MCF 10A (cell line): Measurements from ENCODE around the gene ADIRF. TPM values are rescaled to one million over a fixed set of nuclear protein-coding genes. Genes with fewer than 3 reads are reported as not detected.
"Not testable (repeated sequence)": the region's sequence is repeated elsewhere in the genome, so short reads cannot be mapped to it uniquely, and the experiment has no call there.

Experiments
- BruUV-seq: library from RNA; stranded (reverse); fragments of 400-500 nt; replicated peaks from 2 replicates; lab custom pipeline; 2021; lab: Mats Ljungman, UMichigan
- CTCF ChIA-PET: fragments of 300-600 bp; sonication (Branson Sonifier 250); formaldehyde crosslinking; extraction: SDS; loops from one replicate; lab custom pipeline; 2021; ENCODE audit warnings: antibody characterized with exemption, inconsistent platforms; lab: Yijun Ruan, JAX
- POLR2A ChIA-PET: fragments of 300-600, 350-650 bp; sonication (Branson Sonifier 250); formaldehyde crosslinking; extraction: SDS; loops from one replicate; lab custom pipeline; 2020; ENCODE audit warnings: antibody characterized with exemption, inconsistent platforms; lab: Yijun Ruan, JAX
- DNase-seq: peaks from one replicate; pipeline ENCODE4 v3.0.0-alpha.2; 2018; ENCODE audit not compliant: unreplicated experiment
- H3K27ac Mint-ChIP-seq: one replicate; pipeline ENCODE4 v1.8.0; 2022; ENCODE audit warnings: mild to moderate bottlenecking, low read depth, mixed read lengths; ENCODE audit not compliant: unreplicated experiment
- H3K27me3 Mint-ChIP-seq: one replicate; pipeline ENCODE4 v1.8.0; 2022; ENCODE audit warnings: mixed read lengths; ENCODE audit not compliant: insufficient read depth, unreplicated experiment
- H3K36me3 Mint-ChIP-seq: one replicate; pipeline ENCODE4 v1.8.0; 2022; ENCODE audit warnings: mild to moderate bottlenecking, moderate library complexity, mixed read lengths; ENCODE audit not compliant: insufficient read depth, unreplicated experiment
- H3K4me1 Mint-ChIP-seq: one replicate; pipeline ENCODE4 v1.8.0; 2022; ENCODE audit warnings: mixed read lengths; ENCODE audit not compliant: insufficient read depth, unreplicated experiment
- H3K4me3 Mint-ChIP-seq: one replicate; pipeline ENCODE4 v1.8.0; 2022; ENCODE audit warnings: mild to moderate bottlenecking, moderate library complexity, mixed read lengths; ENCODE audit not compliant: unreplicated experiment
- H3K9me3 Mint-ChIP-seq: one replicate; pipeline ENCODE4 v1.8.0; 2022; ENCODE audit warnings: mixed read lengths; ENCODE audit not compliant: unreplicated experiment
- intact Hi-C: fragments of 100-400 bp; cut with micrococcal nuclease; formaldehyde crosslinking; loops from 2 replicates; pipeline ENCODE4 v1.14.1; 2022
- total RNA-seq: library from RNA; stranded (reverse); gene quantifications from 2 replicates; pipeline ENCODE4 v1.2.3, GENCODE V29; 2022
- TF ChIP-seq, protein P1 (sequence below): fragments of 200-600 bp; IDR thresholded peaks from one replicate; pipeline ENCODE4 v1.8.0; 2022; ENCODE audit warnings: antibody characterized with exemption, mild to moderate bottlenecking; ENCODE audit not compliant: unreplicated experiment

The ADIRF gene
- total RNA-seq, 1 experiment from 2014 or later: 60.3 TPM

DNA sequence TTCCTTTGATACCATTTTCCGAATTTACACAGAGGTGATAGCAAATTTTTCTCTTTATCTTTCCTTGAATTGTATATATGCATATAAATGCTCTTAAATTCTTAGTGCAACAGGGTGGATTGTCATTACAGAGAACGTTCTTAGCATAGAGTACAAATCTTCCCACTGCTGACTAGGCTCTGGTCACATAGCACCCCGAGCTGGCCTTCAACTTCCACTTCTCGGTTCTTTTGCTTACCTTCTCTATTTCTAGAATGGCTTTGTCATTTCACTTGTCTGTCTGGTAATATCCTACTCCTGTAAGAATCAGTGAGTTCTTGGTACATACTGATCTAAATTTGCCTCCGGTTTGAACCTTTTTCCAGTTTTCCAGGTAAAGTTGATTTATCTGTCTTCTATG is 13.4 kb downstream of the ADIRF start:
- H3K36me3 Mint-ChIP-seq: no peaks in the 10 kb centered on the region
- H3K27me3 Mint-ChIP-seq: no peaks in the 10 kb centered on the region
- BruUV-seq: no TSS peak
- no peak for DNase-seq
- no peak overlapping the region for H3K4me3 Mint-ChIP-seq
- H3K4me1 Mint-ChIP-seq: peaks cover 13% of the 10 kb centered on the region
- no peak overlapping the region for H3K27ac Mint-ChIP-seq
- ChIA-PET POLR2A (interaction anchor here (1.8 kb wide), 1 partner anchor 13 kb away, joined by 7 read pairs; the partner anchor contains the start of gene ADIRF), CTCF (no interaction called here)
- TF ChIP-seq, protein P1, sequence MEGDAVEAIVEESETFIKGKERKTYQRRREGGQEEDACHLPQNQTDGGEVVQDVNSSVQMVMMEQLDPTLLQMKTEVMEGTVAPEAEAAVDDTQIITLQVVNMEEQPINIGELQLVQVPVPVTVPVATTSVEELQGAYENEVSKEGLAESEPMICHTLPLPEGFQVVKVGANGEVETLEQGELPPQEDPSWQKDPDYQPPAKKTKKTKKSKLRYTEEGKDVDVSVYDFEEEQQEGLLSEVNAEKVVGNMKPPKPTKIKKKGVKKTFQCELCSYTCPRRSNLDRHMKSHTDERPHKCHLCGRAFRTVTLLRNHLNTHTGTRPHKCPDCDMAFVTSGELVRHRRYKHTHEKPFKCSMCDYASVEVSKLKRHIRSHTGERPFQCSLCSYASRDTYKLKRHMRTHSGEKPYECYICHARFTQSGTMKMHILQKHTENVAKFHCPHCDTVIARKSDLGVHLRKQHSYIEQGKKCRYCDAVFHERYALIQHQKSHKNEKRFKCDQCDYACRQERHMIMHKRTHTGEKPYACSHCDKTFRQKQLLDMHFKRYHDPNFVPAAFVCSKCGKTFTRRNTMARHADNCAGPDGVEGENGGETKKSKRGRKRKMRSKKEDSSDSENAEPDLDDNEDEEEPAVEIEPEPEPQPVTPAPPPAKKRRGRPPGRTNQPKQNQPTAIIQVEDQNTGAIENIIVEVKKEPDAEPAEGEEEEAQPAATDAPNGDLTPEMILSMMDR: no peak
- intact Hi-C loops: no loop called here
- no peaks in the 10 kb centered on the region for H3K9me3 Mint-ChIP-seq

DNA sequence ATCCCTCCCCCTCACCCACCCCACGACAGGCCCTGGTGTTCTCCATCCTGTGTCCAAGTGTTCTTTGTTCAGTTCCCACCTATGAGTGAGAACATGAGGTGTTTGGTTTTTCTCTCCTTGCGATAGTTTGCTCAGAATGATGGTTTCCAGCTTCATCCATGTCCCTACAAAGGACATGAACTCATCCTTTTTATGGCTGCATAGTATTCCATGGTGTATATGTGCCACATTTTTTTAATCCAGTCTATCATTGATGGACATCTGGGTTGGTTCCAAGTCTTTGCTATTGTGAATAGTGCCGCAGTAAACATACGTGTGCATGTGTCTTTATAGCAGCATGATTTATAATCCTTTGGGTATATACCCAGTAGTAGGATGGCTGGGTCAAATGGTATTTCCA is 16.2 kb downstream of the ADIRF start:
- BruUV-seq, intact Hi-C loops, DNase-seq, H3K27ac Mint-ChIP-seq, H3K9me3 Mint-ChIP-seq, H3K4me3 Mint-ChIP-seq, H3K27me3 Mint-ChIP-seq, CTCF ChIA-PET, H3K36me3 Mint-ChIP-seq, H3K4me1 Mint-ChIP-seq: not testable (repeated sequence)
- POLR2A ChIA-PET: interaction anchor here (0.6 kb wide), 1 partner anchor 103 kb away, joined by 3 read pairs; no protein-coding TSS in a partner anchor

DNA sequence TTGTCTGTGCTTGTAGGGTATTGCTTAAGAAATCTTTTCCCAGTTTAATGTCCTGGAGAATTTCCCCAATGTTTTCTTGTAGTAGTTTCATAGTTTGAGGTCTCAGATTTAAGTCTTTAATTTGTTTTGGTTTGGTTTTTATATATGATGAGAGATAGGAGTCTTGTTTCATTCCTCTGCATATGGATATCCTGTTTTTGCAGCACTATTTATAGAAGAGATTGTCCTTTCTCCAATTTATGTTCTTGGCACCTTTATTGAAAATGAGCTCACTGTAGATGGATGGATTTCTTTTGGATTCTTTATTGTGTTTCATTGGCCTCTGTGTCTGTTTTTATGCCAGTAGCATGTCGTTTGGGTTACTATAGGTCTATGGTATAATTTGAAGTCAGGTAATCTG is 20.2 kb downstream of the ADIRF start:
- no peak overlapping the region for H3K4me3 Mint-ChIP-seq
- no peak overlapping the region for H3K27ac Mint-ChIP-seq
- H3K9me3 Mint-ChIP-seq: no peaks in the 10 kb centered on the region
- TF ChIP-seq, protein P1: no peak
- H3K4me1 Mint-ChIP-seq: no peaks in the 10 kb centered on the region
- H3K27me3 Mint-ChIP-seq: no peaks in the 10 kb centered on the region
- ChIA-PET POLR2A (interaction anchor here (1.5 kb wide), 1 partner anchor 11 kb away, joined by 6 read pairs; no protein-coding TSS in a partner anchor), CTCF (no interaction called here)
- no TSS peak for BruUV-seq
- intact Hi-C loops: no loop called here
- no peaks in the 10 kb centered on the region for H3K36me3 Mint-ChIP-seq
- no peak for DNase-seq

DNA sequence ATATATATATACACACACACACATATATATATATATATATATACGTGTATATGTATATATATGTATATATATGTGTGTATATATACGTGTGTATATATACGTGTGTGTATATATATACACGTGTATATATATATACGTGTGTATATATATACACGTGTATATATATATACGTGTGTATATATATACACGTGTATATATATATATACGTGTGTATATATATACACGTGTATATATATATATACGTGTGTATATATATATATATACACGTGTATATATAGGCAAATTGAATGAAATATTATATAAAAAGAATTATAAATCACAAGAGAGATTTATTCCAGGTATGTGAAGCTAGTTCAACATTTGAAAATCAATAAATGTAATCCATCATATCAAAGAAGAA is 23.1 kb downstream of the ADIRF start:
- BruUV-seq, DNase-seq, H3K9me3 Mint-ChIP-seq, H3K4me1 Mint-ChIP-seq, H3K27ac Mint-ChIP-seq, H3K4me3 Mint-ChIP-seq, H3K36me3 Mint-ChIP-seq, H3K27me3 Mint-ChIP-seq, intact Hi-C loops: not testable (repeated sequence)
- POLR2A ChIA-PET: interaction anchor here (0.6 to 1.4 kb wide), 3 partner anchors 9 to 216 kb away, joined by 4 to 6 read pairs (median 4); no protein-coding TSS in a partner anchor
- CTCF ChIA-PET: interaction anchor here (0.7 to 1.0 kb wide), 2 partner anchors 25 to 43 kb away, joined by 3 read pairs; no protein-coding TSS in a partner anchor

DNA sequence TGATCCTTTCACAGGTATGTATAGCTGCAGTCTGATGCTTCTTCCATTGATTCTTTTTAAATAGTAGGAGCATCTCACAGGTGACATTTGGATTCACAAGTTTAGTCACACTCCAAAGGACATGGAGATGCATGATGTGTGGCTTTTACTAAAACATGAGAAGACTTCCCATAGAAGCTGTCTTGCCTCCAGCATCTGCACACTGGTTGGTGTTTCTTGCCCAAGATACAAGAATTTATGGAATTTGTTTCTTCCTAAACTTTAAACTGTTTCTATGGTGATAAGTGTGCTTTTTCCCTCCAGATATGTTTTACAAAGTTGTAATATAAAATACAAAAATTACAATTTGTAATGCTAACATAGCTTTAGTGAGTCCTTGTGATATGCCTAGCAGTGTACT is 24.2 kb downstream of the ADIRF start:
- POLR2A ChIA-PET: interaction anchor here (0.6 to 1.4 kb wide), 2 partner anchors 13 to 194 kb away, joined by 3 to 4 read pairs; no protein-coding TSS in a partner anchor
- intact Hi-C loops: no loop called here
- CTCF ChIA-PET: no interaction called here

More for the DNA sequence above, 24.2 kb downstream of the ADIRF start:
- Mint-ChIP-seq H3K9me3 (no peaks in the 10 kb centered on the region), H3K4me3 (no peak overlapping the region), H3K4me1 (no peaks in the 10 kb centered on the region), H3K36me3 (no peaks in the 10 kb centered on the region), H3K27ac (no peak overlapping the region), H3K27me3 (no peaks in the 10 kb centered on the region)
- DNase-seq: no peak
- BruUV-seq: no TSS peak
- TF ChIP-seq, protein P1: no peak
